ENCODE measurements around the gene QSOX2.

DNA sequence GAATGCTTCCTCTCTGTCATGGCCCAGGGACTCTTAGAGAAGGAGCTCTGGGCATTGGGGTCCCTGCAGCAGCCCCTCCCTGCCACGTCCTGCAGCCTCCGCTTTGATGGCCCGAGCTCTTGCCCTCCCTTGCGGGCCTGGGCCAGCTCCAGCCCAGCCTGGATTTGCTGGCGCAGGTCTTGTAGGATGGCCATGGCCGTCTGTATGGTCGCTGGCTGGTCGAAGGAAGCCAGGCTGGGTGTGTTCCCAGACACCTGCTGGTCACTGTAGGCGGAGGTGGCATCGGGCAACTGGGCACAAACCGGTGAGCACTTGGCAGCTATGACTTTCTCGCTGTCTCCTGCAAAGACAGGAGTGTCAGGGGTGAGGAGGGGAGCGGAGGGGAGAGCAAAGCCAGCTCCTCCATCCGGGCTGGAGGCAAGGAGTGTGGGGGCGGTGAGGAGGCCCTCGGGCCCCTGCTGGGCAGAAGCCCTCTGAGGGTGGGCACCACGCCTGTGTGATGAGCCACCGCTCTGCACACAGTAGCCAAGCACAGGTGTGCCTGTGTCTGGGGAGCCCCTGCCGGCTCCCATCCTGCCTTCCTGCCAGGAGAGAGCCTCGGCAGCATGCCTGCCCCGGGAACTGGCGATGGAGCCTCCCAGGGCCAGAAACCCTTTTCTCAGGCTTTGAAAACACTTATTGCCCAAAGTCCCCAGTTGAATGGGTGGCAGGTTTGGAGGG lies 45.9 kb upstream of the QSOX2 start:
- TF ChIP-seq GATA3 (IDR thresholded peaks at IDR 0.05; ENCODE audit: low read depth, low read length) (no peak), GATA2 (IDR thresholded peaks at IDR 0.05; ENCODE audit: low read depth, low read length) (no peak)
